Transverse colon (tissue), 4 donors: ENCODE data around the gene CAMK1G. TPM values are rescaled to one million over a fixed set of nuclear protein-coding genes. Genes with fewer than 3 reads are reported as not detected.

Experiments used
- DNase-seq: peaks from one replicate; pipeline ENCODE4 v3.0.0-alpha.2; 2019
- H3K27ac ChIP-seq, 4 donors: fragments of 200-600 bp; sonication (generic); 2 replicates each; pipeline ENCODE4 v1.5.1; 2016 to 2018; ENCODE audit warnings: inconsistent platforms in 4 of 4
- H3K27me3 ChIP-seq: fragments of 200-600 bp; sonication (generic); 2 replicates; pipeline ENCODE4 v1.5.1; 2017; ENCODE audit warnings: inconsistent platforms
- H3K36me3 ChIP-seq, 4 donors: fragments of 200-600 bp; sonication (generic); 2 replicates each; pipeline ENCODE4 v1.5.1; 2017 to 2019; ENCODE audit warnings: inconsistent platforms in 4 of 4
- H3K4me1 ChIP-seq, 4 donors: fragments of 200-600 bp; sonication (generic); 2 replicates each; pipeline ENCODE4 v1.5.1; 2017 to 2020; ENCODE audit warnings: inconsistent platforms in 4 of 4
- H3K4me3 ChIP-seq, 4 donors: fragments of 200-600 bp; sonication (generic); 1 replicate in 1 of 4; 2 replicates in 3 of 4; pipeline versions ENCODE4 v1.5.1 to v1.6.1; 2017 to 2019; ENCODE audit warnings: inconsistent platforms in 4 of 4
- H3K9me3 ChIP-seq, 2 donors: fragments of 200-600 bp; sonication (generic); 2 replicates each; pipeline ENCODE4 v1.5.1; 2017 to 2019; ENCODE audit warnings: inconsistent platforms in 2 of 2
- EP300 ChIP-seq: sonication (generic); formaldehyde crosslinking; IDR thresholded peaks from one replicate; pipeline ENCODE4 v1.6.1; 2017; ENCODE audit warnings: antibody characterized with exemption, low read depth
- POLR2A ChIP-seq: fragments of 450-650 bp; IDR thresholded peaks from one replicate; pipeline ENCODE4 v1.6.1; 2016; ENCODE audit warnings: antibody characterized with exemption, mild to moderate bottlenecking, moderate library complexity
- POLR2AphosphoS5 ChIP-seq, 3 donors: sonication (generic); formaldehyde crosslinking; IDR thresholded peaks; one replicate each; pipeline ENCODE4 v1.6.1; 2016; ENCODE audit warnings: antibody characterized with exemption in 3 of 3
- WGBS, 2 donors: methylation state at CpG; one replicate each; pipeline ENCODE4 v1.1.5; 2018; ENCODE audit warnings: low coverage in 1 of 2; 5-methylcytosine and 5-hydroxymethylcytosine counted together
- in situ Hi-C, 4 donors: fragments of 200-750 bp; cut with MboI; loops; one replicate each; pipeline versions ENCODE4 v1.15.0 to v1.15.1; 2017; ENCODE audit warnings: low sequenced_read_pairs in 3 of 4, low pct_ligation_motif_present in 1 of 4, low pct_unique_long_range_greater_than_20kb in 1 of 4
- intact Hi-C: fragments of 100-400 bp; cut with DNase I; formaldehyde crosslinking; loops from one replicate; pipeline ENCODE4 v1.15.1; 2023; ENCODE audit warnings: low total_unique reads
- total RNA-seq, 4 donors: library from RNA; depleted of rRNA; stranded (reverse); fragments of >200 nt; gene quantifications; one replicate each; pipeline ENCODE4 v1.1.0, GENCODE V29; 2016
- TF ChIP-seq, protein P1 (sequence below), 5 experiments: fragments of 200-600 bp in 3 of 5; fragments of 450-650 bp in 2 of 5; sonication (generic) in 3 of 5; IDR thresholded peaks; 1 replicate in 2 of 5; 2 replicates in 3 of 5; pipeline ENCODE4 v1.5.1; 2016 to 2017; ENCODE audit warnings: antibody characterized with exemption in 5 of 5, inconsistent platforms in 3 of 5, mild to moderate bottlenecking in 2 of 5, moderate library complexity in 1 of 5

CAMK1G gene
- total RNA-seq, 4 donors from 2014 or later = not detected

DNA sequence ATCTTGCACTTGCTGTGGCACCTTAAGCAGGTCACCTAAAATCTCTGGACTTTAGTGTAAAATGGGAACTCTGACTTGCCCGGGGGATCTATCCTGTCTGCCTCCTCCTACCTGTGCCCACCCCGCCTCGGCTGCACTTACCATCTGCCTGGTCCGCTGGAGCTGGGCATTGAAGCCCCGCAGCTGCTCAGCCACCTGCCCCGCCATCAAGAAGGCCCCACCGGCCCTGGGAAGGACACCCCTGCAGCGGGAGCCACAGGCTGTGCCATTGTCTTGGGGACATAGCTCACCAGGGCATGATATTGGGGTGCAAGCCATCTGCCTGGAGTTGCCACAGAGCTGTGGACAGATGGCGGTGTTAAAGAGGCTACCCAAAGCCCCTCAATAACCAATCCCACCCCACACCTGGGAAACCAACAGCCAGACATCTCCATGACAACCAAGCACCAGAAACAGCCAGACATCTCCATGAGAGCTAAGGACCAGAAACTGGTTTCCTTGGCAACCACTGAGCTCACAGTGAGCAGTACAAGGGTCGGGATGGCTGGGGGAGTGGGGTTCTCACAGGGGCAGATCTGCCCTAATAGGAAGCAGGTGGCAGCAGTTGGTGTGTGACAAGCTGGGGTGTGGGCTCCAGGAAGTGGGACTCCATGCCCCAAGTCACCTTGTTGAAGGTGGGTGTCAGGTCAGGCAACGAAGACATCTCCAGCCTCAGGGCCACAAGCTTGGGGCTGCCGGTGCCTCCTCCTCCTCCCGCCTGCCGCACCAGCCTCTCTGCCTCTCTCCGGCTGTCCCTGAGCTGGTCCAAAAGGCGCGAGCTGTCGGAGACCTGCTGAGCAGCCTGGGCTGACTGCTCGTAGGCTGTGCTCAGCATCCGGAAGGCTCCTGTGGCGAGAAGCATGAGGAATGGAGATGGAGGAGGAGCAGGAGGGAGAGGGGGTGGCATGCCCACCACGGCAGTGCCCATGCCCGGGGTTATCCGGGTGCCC lies 39.6 kb downstream of the CAMK1G start:
- H3K4me3 ChIP-seq = no peak overlapping the region
- WGBS, 2 donors = 90 to 91% methylated on average over 4 to 24 of the region's 24 CpGs
- no peaks in the 10 kb centered on the region for H3K36me3 ChIP-seq
- no peaks in the 10 kb centered on the region for H3K27me3 ChIP-seq
- no peak for DNase-seq
- H3K9me3 ChIP-seq = no peaks in the 10 kb centered on the region
- in situ Hi-C loops (loop anchor here in 1 of 4 donors (10.0 kb wide), 1 partner anchor 48 kb away; no protein-coding TSS in a partner anchor), intact Hi-C loops (no loop called here)
- H3K27ac ChIP-seq = no peak overlapping the region
- TF ChIP-seq EP300 (no peak), POLR2AphosphoS5 (IDR thresholded peaks at IDR 0.05) (no peak)
- peaks cover 6 to 29% (median 20%) of the 10 kb centered on the region in 4 donors for H3K4me1 ChIP-seq

DNA sequence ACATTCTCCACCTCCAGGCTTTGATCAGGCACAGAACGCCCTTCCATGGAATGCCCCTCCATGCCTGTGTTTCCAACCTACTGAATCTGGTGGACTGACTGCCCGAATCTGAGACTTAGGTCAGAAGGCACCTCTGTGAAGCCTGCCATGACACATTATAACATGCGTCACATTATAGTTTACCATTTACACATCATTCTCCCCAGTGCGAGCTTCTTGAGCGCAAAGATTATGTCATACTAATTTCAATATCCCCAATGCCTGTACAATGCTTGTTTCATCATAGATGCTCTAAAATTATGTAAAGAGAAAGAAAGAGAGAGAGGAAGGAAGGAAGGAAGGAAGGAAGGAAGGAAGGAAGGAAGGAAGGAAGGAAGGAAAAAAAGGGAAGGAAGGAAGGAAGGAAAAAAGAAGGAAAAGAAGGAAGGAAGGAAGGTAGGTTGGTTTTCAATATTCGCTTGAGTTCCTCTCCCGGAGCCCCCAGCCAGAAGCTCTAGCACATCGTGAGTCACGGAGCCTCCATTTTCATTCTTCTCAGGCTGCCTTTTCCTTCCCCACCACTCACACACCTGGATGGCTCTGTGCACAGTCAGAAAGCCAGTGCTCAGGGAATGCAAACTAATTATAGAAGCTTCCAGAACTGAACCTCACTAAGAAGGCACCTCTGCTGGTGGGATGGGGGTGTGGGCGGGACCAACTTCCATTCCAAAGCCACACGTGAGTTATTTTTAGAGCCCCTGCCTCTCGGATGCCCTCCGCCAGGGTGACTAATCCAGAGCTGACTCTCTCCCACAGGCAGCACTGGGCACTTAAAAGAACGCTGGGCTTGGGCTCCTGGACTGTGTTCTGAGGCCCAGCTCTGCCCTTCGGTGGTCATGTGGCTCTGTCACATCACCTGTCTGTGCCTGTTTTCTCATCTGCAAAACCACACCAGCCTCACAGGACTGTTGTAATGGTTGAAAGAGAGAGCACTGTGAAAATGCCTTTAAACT lies 41.3 kb downstream of the CAMK1G start:
- intact Hi-C loops = loop anchor here (5.0 kb wide), 1 partner anchor 48 kb away; no protein-coding TSS in a partner anchor
- Histone ChIP-seq H3K4me1 (peaks cover 6 to 27% (median 17%) of the 10 kb centered on the region in 4 donors), H3K4me3 (no peak overlapping the region), H3K36me3 (no peaks in the 10 kb centered on the region), H3K27me3 (no peaks in the 10 kb centered on the region), H3K9me3 (no peaks in the 10 kb centered on the region), H3K27ac (no peak overlapping the region)
- no peak for DNase-seq
- TF ChIP-seq POLR2AphosphoS5 (IDR thresholded peaks at IDR 0.05) (no peak), EP300 (no peak), POLR2A (no peak)
- in situ Hi-C loops = loop anchor here in 1 of 4 donors (10.0 kb wide), 1 partner anchor 50 kb away; no protein-coding TSS in a partner anchor
- WGBS, 2 donors = 84 to 92% methylated on average over 7 to 15 of the region's 15 CpGs

DNA sequence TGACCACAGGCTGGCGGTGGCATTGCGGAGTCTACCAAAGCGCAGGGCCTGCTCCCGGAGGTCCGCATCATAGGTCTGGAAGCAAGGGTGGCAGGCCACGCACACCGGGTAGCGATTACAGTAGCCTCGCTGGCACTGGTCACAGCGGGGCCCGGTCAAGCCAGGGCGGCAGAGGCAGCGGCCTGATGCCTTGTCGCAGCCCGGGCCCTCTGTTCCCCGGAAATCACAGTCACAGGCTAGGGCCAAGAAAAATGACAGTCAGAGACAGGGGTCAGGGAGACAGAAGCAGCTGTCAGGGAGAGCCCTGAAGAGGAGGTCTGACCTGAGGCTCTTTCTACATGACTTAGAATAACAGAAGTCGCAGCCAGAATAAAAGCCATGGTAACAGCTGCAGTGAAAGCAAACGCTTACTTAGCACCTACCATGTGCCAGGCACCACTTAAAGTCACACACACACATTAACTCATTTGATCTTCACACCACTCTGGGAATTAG lies 42.3 kb downstream of the CAMK1G start:
- 90% methylated on average over 18 of the region's 18 CpGs; no CpG with 5 or more reads in 1 of the 2 donors for WGBS, 2 donors
- no peak overlapping the region for H3K27ac ChIP-seq
- peaks cover under 1 to 18% (median 10%) of the 10 kb centered on the region in 4 donors for H3K4me1 ChIP-seq
- no peaks in the 10 kb centered on the region for H3K36me3 ChIP-seq
- H3K27me3 ChIP-seq = no peaks in the 10 kb centered on the region
- TF ChIP-seq EP300 (no peak), POLR2AphosphoS5 (IDR thresholded peaks at IDR 0.05) (no peak), POLR2A (no peak)
- TF ChIP-seq, protein P1, sequence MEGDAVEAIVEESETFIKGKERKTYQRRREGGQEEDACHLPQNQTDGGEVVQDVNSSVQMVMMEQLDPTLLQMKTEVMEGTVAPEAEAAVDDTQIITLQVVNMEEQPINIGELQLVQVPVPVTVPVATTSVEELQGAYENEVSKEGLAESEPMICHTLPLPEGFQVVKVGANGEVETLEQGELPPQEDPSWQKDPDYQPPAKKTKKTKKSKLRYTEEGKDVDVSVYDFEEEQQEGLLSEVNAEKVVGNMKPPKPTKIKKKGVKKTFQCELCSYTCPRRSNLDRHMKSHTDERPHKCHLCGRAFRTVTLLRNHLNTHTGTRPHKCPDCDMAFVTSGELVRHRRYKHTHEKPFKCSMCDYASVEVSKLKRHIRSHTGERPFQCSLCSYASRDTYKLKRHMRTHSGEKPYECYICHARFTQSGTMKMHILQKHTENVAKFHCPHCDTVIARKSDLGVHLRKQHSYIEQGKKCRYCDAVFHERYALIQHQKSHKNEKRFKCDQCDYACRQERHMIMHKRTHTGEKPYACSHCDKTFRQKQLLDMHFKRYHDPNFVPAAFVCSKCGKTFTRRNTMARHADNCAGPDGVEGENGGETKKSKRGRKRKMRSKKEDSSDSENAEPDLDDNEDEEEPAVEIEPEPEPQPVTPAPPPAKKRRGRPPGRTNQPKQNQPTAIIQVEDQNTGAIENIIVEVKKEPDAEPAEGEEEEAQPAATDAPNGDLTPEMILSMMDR (IDR thresholded peaks at IDR 0.05) = no peak
- in situ Hi-C loops (loop anchor here in 1 of 4 donors (10.0 kb wide), 1 partner anchor 51 kb away; no protein-coding TSS in a partner anchor), intact Hi-C loops (loop anchor here (5.0 kb wide), 1 partner anchor 49 kb away; no protein-coding TSS in a partner anchor)
- no peak overlapping the region for H3K4me3 ChIP-seq
- no peaks in the 10 kb centered on the region for H3K9me3 ChIP-seq
- DNase-seq = no peak

DNA sequence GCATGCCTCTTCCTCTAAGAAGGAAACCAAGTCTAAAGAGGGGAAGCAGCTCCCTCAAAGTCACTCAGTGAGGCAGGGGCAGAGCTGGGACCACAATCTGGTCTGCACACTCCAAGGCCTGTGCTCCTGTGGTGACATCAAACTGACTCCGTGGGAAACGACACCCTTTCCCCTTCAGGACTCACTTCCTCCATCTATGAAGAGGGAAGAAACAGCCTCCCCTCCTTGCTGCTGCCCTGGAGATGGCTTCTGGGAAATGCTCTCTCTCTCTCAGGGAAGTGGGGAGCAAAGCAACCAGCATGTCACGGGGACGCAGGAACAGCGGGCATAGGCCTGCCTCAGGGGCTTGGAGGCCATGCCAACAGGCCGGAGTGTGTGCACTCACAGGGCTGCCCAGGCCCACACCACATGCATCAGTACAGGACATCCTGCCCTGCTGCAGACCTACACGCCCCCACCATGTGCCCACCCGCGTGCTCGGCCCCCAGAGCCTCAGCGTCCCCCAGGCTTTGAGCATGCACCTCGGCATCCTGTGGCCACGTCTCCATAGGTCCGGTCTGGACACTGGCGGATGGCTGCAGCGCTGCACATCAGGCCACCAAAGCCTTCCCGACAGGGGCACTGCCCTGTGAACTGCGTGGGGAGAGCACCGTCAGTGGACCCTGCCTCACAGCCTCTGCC lies 43.0 kb downstream of the CAMK1G start:
- Histone ChIP-seq H3K27ac (no peak overlapping the region), H3K4me3 (no peak overlapping the region), H3K9me3 (no peaks in the 10 kb centered on the region), H3K36me3 (no peaks in the 10 kb centered on the region), H3K27me3 (no peaks in the 10 kb centered on the region), H3K4me1 (peaks cover 0 to 15% (median 4%) of the 10 kb centered on the region in 4 donors)
- no peak for DNase-seq
- 87 to 93% methylated on average over 6 to 19 of the region's 19 CpGs for WGBS, 2 donors
- intact Hi-C loops (loop anchor here (5.0 kb wide), 1 partner anchor 49 kb away; no protein-coding TSS in a partner anchor), in situ Hi-C loops (loop anchor here in 1 of 4 donors (10.0 kb wide), 1 partner anchor 52 kb away; no protein-coding TSS in a partner anchor)
- TF ChIP-seq, protein P1 (IDR thresholded peaks at IDR 0.05) = no peak
- no peak for TF ChIP-seq EP300
- no peak for TF ChIP-seq POLR2AphosphoS5 (IDR thresholded peaks at IDR 0.05)
- no peak for TF ChIP-seq POLR2A
